A549 (cell line): ENCODE data around the gene EMX1. TPM values are rescaled to one million over a fixed set of nuclear protein-coding genes. Genes with fewer than 3 reads are reported as not detected.

Source experiments
- ATAC-seq, 2 experiments: fragments of 200-7000 bp in 1 of 2; fragments of >200 bp in 1 of 2; cut with Nextera tagmentation in 1 of 2; cut with Tn5 transposase in 1 of 2; 3 replicates each; pipeline versions ENCODE4 v1.8.0 to v1.9.1; 2018 to 2020; ENCODE audit warnings: mild to moderate bottlenecking in 1 of 2, moderate library complexity in 1 of 2
- CTCF ChIA-PET: fragments of 300-600 bp; sonication (Branson Sonifier 250); formaldehyde crosslinking; extraction: SDS; loops from one replicate; lab custom pipeline; 2021; ENCODE audit warnings: antibody characterized with exemption, inconsistent platforms; lab: Yijun Ruan, JAX
- POLR2A ChIA-PET: fragments of 350-600 bp; formaldehyde crosslinking; extraction: SDS; loops from one replicate; lab custom pipeline; 2021; ENCODE audit warnings: antibody characterized with exemption, inconsistent platforms; lab: Yijun Ruan, JAX
- DNase-seq, 2 experiments: peaks; one replicate each; pipeline versions ENCODE4 v3.0.0 to v3.0.0-alpha.2; 2011 to 2016; ENCODE audit warnings: low read depth in 1 of 2, low spot score in 1 of 2
- FAIRE-seq: peaks from 2 replicates; lab custom pipeline; 2011; peaks lifted over from hg19 to GRCh38; lab: Jason Lieb, UNC
- H3K27ac ChIP-seq, 2 experiments: fragments of >200 bp; sonication (Bioruptor Twin); formaldehyde crosslinking; 3 replicates each; pipeline ENCODE4 v1.5.1; 2016 to 2017
- H3K4me1 ChIP-seq: fragments of >200 bp; sonication (Bioruptor Twin); formaldehyde crosslinking; 3 replicates; pipeline ENCODE4 v1.6.1; 2016
- H3K4me2 ChIP-seq: fragments of >200 bp; sonication (Bioruptor Twin); formaldehyde crosslinking; 3 replicates; pipeline ENCODE4 v1.6.1; 2016
- H3K4me3 ChIP-seq: fragments of >200 bp; sonication (Bioruptor Twin); formaldehyde crosslinking; 3 replicates; pipeline ENCODE4 v1.5.1; 2016
- H3K9me3 ChIP-seq: fragments of >200 bp; sonication (Bioruptor Twin); formaldehyde crosslinking; 3 replicates; pipeline ENCODE4 v1.6.1; 2016
- ATOH8 ChIP-seq: fragments of 250-450 bp; sonication (Bioruptor Pico); IDR thresholded peaks from 2 replicates; pipeline ENCODE4 v1.5.0; 2020; ENCODE audit warnings: low read depth, mild to moderate bottlenecking, moderate library complexity
- CBX2 ChIP-seq: fragments of 200-600 bp; sonication (generic); IDR thresholded peaks from 2 replicates; pipeline ENCODE4 v1.6.1; 2016; ENCODE audit warnings: low read depth, mild to moderate bottlenecking, borderline replicate concordance
- CHD2 ChIP-seq: fragments of 150-350 bp; IDR thresholded peaks from 2 replicates; pipeline ENCODE4 v1.6.1; 2014; ENCODE audit warnings: low read length; ENCODE audit not compliant: partially characterized antibody
- CHD4 ChIP-seq: fragments of 200-600 bp; sonication (generic); IDR thresholded peaks from 2 replicates; pipeline ENCODE4 v1.6.1; 2016; ENCODE audit warnings: antibody characterized with exemption, mild to moderate bottlenecking, borderline replicate concordance
- E2F6 ChIP-seq: IDR thresholded peaks from 2 replicates; pipeline ENCODE4 v1.6.1; 2012; ENCODE audit warnings: low read depth, borderline replicate concordance
- ELK1 ChIP-seq: fragments of 150-350 bp; IDR thresholded peaks from 2 replicates; pipeline ENCODE4 v1.6.1; 2014; ENCODE audit warnings: low read depth, mild to moderate bottlenecking, low read length
- FOSL2 ChIP-seq, 2 experiments: fragments of 450-650 bp in 1 of 2; fragments of >200 bp in 1 of 2; sonication (Bioruptor Twin) in 1 of 2; formaldehyde crosslinking; IDR thresholded peaks; 2 replicates each; pipeline versions ENCODE4 v1.5.0 to v1.6.1; 2016 to 2020; ENCODE audit warnings: mild to moderate bottlenecking in 1 of 2, moderate library complexity in 1 of 2
- FOXS1 ChIP-seq: fragments of 250-450 bp; sonication (Bioruptor Pico); IDR thresholded peaks from 2 replicates; pipeline ENCODE4 v1.5.0; 2020; ENCODE audit warnings: mild to moderate bottlenecking, moderate library complexity
- GATA3 ChIP-seq: IDR thresholded peaks from 2 replicates; pipeline ENCODE4 v1.6.1; 2012; ENCODE audit warnings: borderline replicate concordance
- HEYL ChIP-seq: fragments of 250-450 bp; sonication (Bioruptor Pico); IDR thresholded peaks from 2 replicates; pipeline ENCODE4 v1.8.0; 2021; ENCODE audit warnings: mild to moderate bottlenecking, moderate library complexity
- HOXB13 ChIP-seq: fragments of 250-450 bp; sonication (Bioruptor Pico); IDR thresholded peaks from 2 replicates; pipeline ENCODE4 v1.5.0; 2020; ENCODE audit warnings: low read depth, mild to moderate bottlenecking, moderate library complexity
- KDM1A ChIP-seq: fragments of 200-600 bp; sonication (generic); IDR thresholded peaks from 2 replicates; pipeline ENCODE4 v1.6.1; 2016; ENCODE audit warnings: low read depth, mild to moderate bottlenecking
- MAX ChIP-seq: IDR thresholded peaks from 2 replicates; pipeline ENCODE4 v1.6.1; 2012
- NFE2L2 ChIP-seq: fragments of 150-350 bp; conservative IDR thresholded peaks from 2 replicates; pipeline ENCODE4 v1.6.1; 2014; ENCODE audit warnings: low read length
- PBX3 ChIP-seq: IDR thresholded peaks from 2 replicates; pipeline ENCODE4 v1.6.1; 2012
- RAD21 ChIP-seq, 2 experiments: fragments of >200 bp in 1 of 2; sonication (Bioruptor Twin) in 1 of 2; formaldehyde crosslinking in 1 of 2; IDR thresholded peaks in 1 of 2; conservative IDR thresholded peaks in 1 of 2; 2 replicates in 1 of 2; 3 replicates in 1 of 2; pipeline ENCODE4 v1.6.1; 2012 to 2018; ENCODE audit warnings: inconsistent platforms in 1 of 2
- RARB ChIP-seq: fragments of 250-450 bp; sonication (Bioruptor Pico); IDR thresholded peaks from 2 replicates; pipeline ENCODE4 v1.8.0; 2021; ENCODE audit warnings: mild to moderate bottlenecking, moderate library complexity
- RFX5 ChIP-seq: fragments of 450-650 bp; IDR thresholded peaks from 2 replicates; pipeline ENCODE4 v1.7.1; 2014; ENCODE audit warnings: antibody characterized with exemption, mild to moderate bottlenecking, moderate library complexity
- SMC3 ChIP-seq: fragments of >200 bp; sonication (Bioruptor Twin); formaldehyde crosslinking; IDR thresholded peaks from 3 replicates; pipeline ENCODE4 v1.6.1; 2018; ENCODE audit warnings: inconsistent platforms
- TP53 ChIP-seq: fragments of 250-450 bp; sonication (Bioruptor Pico); IDR thresholded peaks from 2 replicates; pipeline ENCODE4 v1.5.0; 2021; ENCODE audit warnings: mild to moderate bottlenecking, moderate library complexity
- USF2 ChIP-seq: fragments of 450-650 bp; IDR thresholded peaks from 2 replicates; pipeline ENCODE4 v1.6.1; 2014; ENCODE audit warnings: antibody characterized with exemption
- WGBS: methylation state at CpG from one replicate; pipeline ENCODE4 v1.1.6; 2017; ENCODE audit errors: missing lambda C conversion rate; 5-methylcytosine and 5-hydroxymethylcytosine counted together
- polyA plus RNA-seq, 4 experiments: library from polyadenylated mRNA; depleted of rRNA in 3 of 4; stranded (reverse); fragments of >200 nt; fragmentation: RNase III in 1 of 4; extraction: RNeasy Plus Mini Kit Qiagen cat#74134 plus additional on column Dnase treatment in 1 of 4; gene quantifications; 2 replicates in 3 of 4; 3 replicates in 1 of 4; pipeline ENCODE4 v1.2.3, GENCODE V29; 2011 to 2017

EMX1 gene
- polyA plus RNA-seq, 2 of the 4 experiments (the other 2 are of a cell fraction), result 0.05 TPM; not detected in 1

- no peak overlapping the region for H3K27ac ChIP-seq
- no peaks in the 10 kb centered on the region for H3K9me3 ChIP-seq
- H3K4me3 ChIP-seq, result no peak overlapping the region
- CTCF ChIA-PET, result interaction anchor here (0.7 to 5.6 kb wide), 9 partner anchors 10 to 288 kb away, joined by 3 to 61 read pairs (median 3); partner anchors contain the start of gene SPR
- peak; percentile 6 to 36; a peak in 3 of 6 replicates for ATAC-seq
- H3K4me2 ChIP-seq, result 0 out of 3 replicates have a peak overlapping the region, but pooled peaks have one; percentile 13
- H3K4me1 ChIP-seq, result peaks cover 5% of the 10 kb centered on the region; the same call in 1 of the 3 replicates
- DNase-seq, result no peak
- TF ChIP-seq NFE2L2 (no peak), CHD2 (no peak), HOXB13 (CRISPR knock-in tag) (no peak), RARB (CRISPR knock-in tag) (no peak), TP53 (CRISPR knock-in tag) (no peak), ATOH8 (CRISPR knock-in tag) (no peak), ELK1 (no peak), KDM1A (no peak), CBX2 (no peak), RFX5 (no peak), FOXS1 (CRISPR knock-in tag) (no peak), CHD4 (no peak), GATA3 (no peak), E2F6 (no peak), SMC3 (no peak), FOSL2 (IDR thresholded peaks at IDR 0.05) (no peak), FOSL2 (CRISPR knock-in tag; IDR thresholded peaks at IDR 0.05) (no peak)
- FAIRE-seq, result no peak
- 41% methylated on average over 44 of the region's 61 CpGs for WGBS
- POLR2A ChIA-PET, result no interaction called here
Observed at GRCh38 chr2:72924353-72925240, 7.3 kb downstream of the EMX1 start.

GRCh38 chr2:72925328-72925943, 8.1 kb downstream of the EMX1 start:
- FAIRE-seq (no peak), ATAC-seq (peak in 1 of 2 experiments; percentile 10; a peak in 2 of 6 replicates), DNase-seq (no peak)
- H3K27ac ChIP-seq, result no peak overlapping the region
- ChIA-PET CTCF (interaction anchor here (0.5 to 5.6 kb wide), 12 partner anchors 10 to 201 kb away, joined by 3 to 61 read pairs (median 3); partner anchors contain the start of gene SPR), POLR2A (no interaction called here)
- no peaks in the 10 kb centered on the region for H3K9me3 ChIP-seq
- WGBS, result 50% methylated on average over 26 of the region's 26 CpGs
- TF ChIP-seq HEYL, result no peak
- TF ChIP-seq RAD21 (conservative IDR thresholded peaks at IDR 0.05 in 1 of 2, IDR thresholded peaks at IDR 0.05 in 1 of 2), result no peak
- TF ChIP-seq ATOH8 (CRISPR knock-in tag), result no peak
- no peak for TF ChIP-seq USF2
- TF ChIP-seq SMC3, result no peak
- TF ChIP-seq PBX3, result no peak
- TF ChIP-seq MAX, result no peak
- no peak for TF ChIP-seq RFX5
- no peak overlapping the region for H3K4me2 ChIP-seq
- H3K4me1 ChIP-seq, result no peaks in the 10 kb centered on the region
- no peak overlapping the region for H3K4me3 ChIP-seq
